Measurements from ENCODE around the gene PHEX.
"Not testable (repeated sequence)": the region's sequence is repeated elsewhere in the genome, so short reads cannot be mapped to it uniquely, and the experiment has no call there.

PHEX gene

GRCh38 chrX:22249371-22249770 is 217.2 kb downstream of the PHEX start:
- no peak for ATAC-seq

GRCh38 chrX:22268706-22269105 is 236.6 kb downstream of the PHEX start:
- ATAC-seq = no peak

GRCh38 chrX:22272613-22273012 is 240.5 kb downstream of the PHEX start, which contains the start of gene CBLL2:
TSS of gene CBLL2 (plus strand) at chrX:22272913. CDS start at chrX:22272992, 79 bp downstream.
- ATAC-seq = no peak

GRCh38 chrX:22273714-22274317 is 241.7 kb downstream of the PHEX start:
- no peak for ATAC-seq

- no peak for ATAC-seq
Measured at GRCh38 chrX:22276781-22277180, 244.7 kb downstream of the PHEX start.

GRCh38 chrX:22278375-22278774 is 246.2 kb downstream of the PHEX start:
- no peak for ATAC-seq

GRCh38 chrX:22289209-22289608 is 257.1 kb downstream of the PHEX start:
- ATAC-seq = not testable (repeated sequence)

- ATAC-seq = no peak
Measured at GRCh38 chrX:22296871-22297270, 264.7 kb downstream of the PHEX start.

- ATAC-seq = no peak
Measured at GRCh38 chrX:22300130-22300529, 268.0 kb downstream of the PHEX start.

Data from activated CD4-positive, CD25-positive, alpha-beta regulatory T cell treated with anti-CD3 and anti-CD28 coated beads, Interleukin-2, amount 50 U/mL, for 24 hours (primary cell).